SK-N-SH (cell line): ENCODE data around the gene ACIN1. TPM values are rescaled to one million over a fixed set of nuclear protein-coding genes. Genes with fewer than 3 reads are reported as not detected.

Source experiments
- CTCF ChIA-PET: fragments of 300-600, 350-600 bp; formaldehyde crosslinking; extraction: SDS; loops from one replicate; lab custom pipeline; 2021; lab: Yijun Ruan, JAX
- POLR2A ChIA-PET: fragments of 350-600 bp; sonication (Branson Sonifier 250); formaldehyde crosslinking; extraction: SDS; loops from one replicate; lab custom pipeline; 2020; ENCODE audit warnings: antibody characterized with exemption, inconsistent platforms; lab: Yijun Ruan, JAX
- DNase-seq: peaks from one replicate; pipeline ENCODE4 v3.0.0; 2012
- H2AFZ ChIP-seq: fragments of 200-600 bp; sonication (generic); 2 replicates; pipeline ENCODE4 v1.8.1; 2016; ENCODE audit warnings: antibody characterized with exemption, mild to moderate bottlenecking, low read depth
- H3F3A ChIP-seq: fragments of 200-600 bp; sonication (generic); replicated peaks from 2 replicates; pipeline ENCODE3; 2016; ENCODE audit warnings: antibody characterized with exemption, mild to moderate bottlenecking; ENCODE audit not compliant: insufficient read depth
- H3K27ac ChIP-seq, 2 experiments: fragments of 200-500 bp in 1 of 2; fragments of 200-600 bp in 1 of 2; sonication (Bioruptor generic) in 1 of 2; sonication (generic), shearing (Covaris generic) in 1 of 2; 2 replicates each; pipeline versions ENCODE4 v1.5.1 to v1.6.1; 2014 to 2016; ENCODE audit warnings: low read depth in 2 of 2, inconsistent platforms in 1 of 2, low read length in 1 of 2, mild to moderate bottlenecking in 1 of 2, mixed read lengths in 1 of 2
- H3K27me3 ChIP-seq: fragments of 200-600 bp; sonication (generic), shearing (Covaris generic); 2 replicates; pipeline ENCODE4 v1.6.1; 2016; ENCODE audit warnings: mixed run types; ENCODE audit not compliant: insufficient read depth
- H3K36me3 ChIP-seq, 2 experiments: fragments of 200-500 bp in 1 of 2; fragments of 200-600 bp in 1 of 2; sonication (Bioruptor generic) in 1 of 2; sonication (generic) in 1 of 2; replicated peaks in 1 of 2; 2 replicates each; pipeline versions ENCODE3 to v1.5.1; 2014 to 2016; ENCODE audit warnings: low read length in 1 of 2, mild to moderate bottlenecking in 1 of 2; ENCODE audit not compliant: insufficient read depth in 2 of 2, control insufficient read depth in 1 of 2
- H3K4me1 ChIP-seq, 2 experiments: fragments of 200-500 bp in 1 of 2; fragments of 200-600 bp in 1 of 2; sonication (Bioruptor generic) in 1 of 2; sonication (generic), shearing (Covaris generic) in 1 of 2; 2 replicates each; pipeline versions ENCODE4 v1.5.1 to v1.6.1; 2014 to 2016; ENCODE audit warnings: low read depth in 1 of 2, low read length in 1 of 2, mixed run types in 1 of 2; ENCODE audit not compliant: insufficient read depth in 2 of 2, control insufficient read depth in 1 of 2
- H3K4me2 ChIP-seq: fragments of 200-600 bp; sonication (generic), shearing (Covaris generic); 2 replicates; pipeline ENCODE4 v1.6.1; 2017; ENCODE audit warnings: mixed run types
- H3K4me3 ChIP-seq, 2 experiments: fragments of 200-500 bp in 1 of 2; fragments of 200-600 bp in 1 of 2; sonication (Bioruptor generic) in 1 of 2; sonication (generic), shearing (Covaris generic) in 1 of 2; 2 replicates each; pipeline versions ENCODE4 v1.5.1 to v1.8.1; 2014 to 2016; ENCODE audit warnings: low read depth in 2 of 2, inconsistent platforms in 1 of 2, low read length in 1 of 2, mild to moderate bottlenecking in 1 of 2, mixed read lengths in 1 of 2, moderate library complexity in 1 of 2
- H3K79me2 ChIP-seq: fragments of 200-600 bp; sonication (generic); 2 replicates; pipeline ENCODE4 v1.8.1; 2017; ENCODE audit warnings: mild to moderate bottlenecking; ENCODE audit not compliant: insufficient read depth
- H3K9ac ChIP-seq: fragments of 200-600 bp; sonication (generic); 2 replicates; pipeline ENCODE4 v1.6.1; 2017; ENCODE audit warnings: mixed run types
- H3K9me2 ChIP-seq: fragments of 200-600 bp; sonication (generic); 2 replicates; pipeline ENCODE4 v1.6.1; 2017; ENCODE audit warnings: mixed run types
- H3K9me3 ChIP-seq: fragments of 200-600 bp; sonication (generic); 2 replicates; pipeline ENCODE4 v1.6.1; 2017; ENCODE audit warnings: mixed run types, mild to moderate bottlenecking, moderate library complexity
- H4K20me1 ChIP-seq: fragments of 200-600 bp; sonication (generic); 2 replicates; pipeline ENCODE4 v1.6.1; 2017; ENCODE audit warnings: mild to moderate bottlenecking, mixed run types; ENCODE audit not compliant: insufficient read depth
- CHD2 ChIP-seq: fragments of 150-350 bp; IDR thresholded peaks from 2 replicates; pipeline ENCODE4 v1.6.1; 2018; ENCODE audit warnings: low read length; ENCODE audit not compliant: partially characterized antibody
- ELF1 ChIP-seq: IDR thresholded peaks from 2 replicates; pipeline ENCODE4 v1.4.0; 2012
- EZH2phosphoT487 ChIP-seq: fragments of 200-600 bp; sonication (generic); IDR thresholded peaks from 2 replicates; pipeline ENCODE4 v1.6.1; 2017; ENCODE audit warnings: low read depth, mixed run types, mild to moderate bottlenecking, antibody characterized with exemption, moderate library complexity, borderline replicate concordance
- FOSL2 ChIP-seq: IDR thresholded peaks from 2 replicates; pipeline ENCODE4 v1.4.0; 2012; ENCODE audit warnings: low read depth, mild to moderate bottlenecking, moderate library complexity, borderline replicate concordance
- GABPA ChIP-seq: IDR thresholded peaks from 2 replicates; pipeline ENCODE4 v1.4.0; 2012; ENCODE audit warnings: low read depth, mild to moderate bottlenecking
- JUND ChIP-seq: IDR thresholded peaks from 2 replicates; pipeline ENCODE4 v1.4.0; 2012
- MAX ChIP-seq: IDR thresholded peaks from 2 replicates; pipeline ENCODE4 v1.4.0; 2012; ENCODE audit warnings: low read depth
- POLR2AphosphoS5 ChIP-seq: IDR thresholded peaks from 2 replicates; pipeline ENCODE4 v1.6.1; 2012; ENCODE audit warnings: low read depth, low read length
- RAD21 ChIP-seq: IDR thresholded peaks from 2 replicates; pipeline ENCODE4 v1.6.1; 2012; ENCODE audit warnings: mild to moderate bottlenecking, low read length
- REST ChIP-seq: IDR thresholded peaks from 2 replicates; pipeline ENCODE4 v1.6.1; 2012; ENCODE audit warnings: mild to moderate bottlenecking, low read depth, low read length, moderate library complexity
- RFX5 ChIP-seq: IDR thresholded peaks from 2 replicates; pipeline ENCODE4 v1.6.1; 2012; ENCODE audit warnings: mild to moderate bottlenecking, improper control_type of control experiment, low read length
- SIN3A ChIP-seq: IDR thresholded peaks from 2 replicates; pipeline ENCODE4 v1.6.1; 2012; ENCODE audit warnings: low read depth, mild to moderate bottlenecking, low read length, moderate library complexity, borderline replicate concordance
- TAF1 ChIP-seq: IDR thresholded peaks from 2 replicates; pipeline ENCODE4 v1.6.1; 2012; ENCODE audit warnings: low read depth, mild to moderate bottlenecking, low read length, moderate library complexity, borderline replicate concordance
- TEAD4 ChIP-seq: IDR thresholded peaks from 2 replicates; pipeline ENCODE4 v1.4.0; 2012; ENCODE audit warnings: mild to moderate bottlenecking, borderline replicate concordance; ENCODE audit not compliant: insufficient read depth
- USF1 ChIP-seq: IDR thresholded peaks from 2 replicates; pipeline ENCODE4 v1.4.0; 2012; ENCODE audit warnings: low read depth, borderline replicate concordance
- USF2 ChIP-seq: fragments of 150-350 bp; IDR thresholded peaks from 2 replicates; pipeline ENCODE4 v1.6.1; 2017; ENCODE audit warnings: antibody characterized with exemption, low read length, low read depth, borderline replicate concordance
- WGBS: methylation state at CpG from one replicate; pipeline ENCODE4 v1.1.6; 2017; ENCODE audit warnings: low lambda C conversion rate; 5-methylcytosine and 5-hydroxymethylcytosine counted together
- polyA plus RNA-seq, 3 experiments: library from polyadenylated mRNA; depleted of rRNA; stranded (reverse); fragments of >200 nt; gene quantifications; 2 replicates each; pipeline ENCODE4 v1.2.3, GENCODE V29; 2012
- TF ChIP-seq, protein P1 (sequence below): fragments of 200-600 bp; sonication (generic); IDR thresholded peaks from 2 replicates; pipeline ENCODE4 v1.6.1; 2017; ENCODE audit warnings: antibody characterized with exemption, mild to moderate bottlenecking, moderate library complexity

The ACIN1 gene
- polyA plus RNA-seq, 1 of the 3 experiments (the other 2 are of a cell fraction): 159 TPM

GRCh38 chr14:23047751-23048693 lies 46.9 kb downstream of the ACIN1 start:
- Histone ChIP-seq H3K4me2 (no peak overlapping the region), H3K4me1 (peaks cover 0 to 11% of the 10 kb centered on the region in 2 experiments; a peak in 1 of 4 replicates), H3K79me2 (no peaks in the 10 kb centered on the region), H3F3A (peaks cover 7% of the 10 kb centered on the region), H3K27ac (no peak overlapping the region), H4K20me1 (no peaks in the 10 kb centered on the region), H2AFZ (no peak overlapping the region), H3K9ac (no peak overlapping the region), H3K9me2 (no peaks in the 10 kb centered on the region), H3K36me3 (peaks cover 0 to 5% of the 10 kb centered on the region in 2 experiments), H3K27me3 (no peaks in the 10 kb centered on the region), H3K4me3 (no peak overlapping the region), H3K9me3 (no peaks in the 10 kb centered on the region)
- 96% methylated on average over 52 of the region's 85 CpGs for WGBS
- ChIA-PET POLR2A (interaction anchor here (1.0 kb wide), 1 partner anchor 42 kb away, joined by 3 read pairs; no protein-coding TSS in a partner anchor), CTCF (interaction anchor here (1.5 to 33.1 kb wide), 3 partner anchors 9 to 60 kb away, joined by 5 to 1566 read pairs (median 10); partner anchors contain the start of gene AJUBA)
- DNase-seq: no peak
- TF ChIP-seq ELF1 (no peak), EZH2phosphoT487 (no peak), RFX5 (no peak), FOSL2 (no peak), SIN3A (no peak), TAF1 (no peak), MAX (no peak), JUND (no peak), REST (no peak), USF2 (no peak), RAD21 (no peak), TEAD4 (no peak), GABPA (no peak), USF1 (no peak), CHD2 (no peak), POLR2AphosphoS5 (no peak)
- TF ChIP-seq, protein P1, sequence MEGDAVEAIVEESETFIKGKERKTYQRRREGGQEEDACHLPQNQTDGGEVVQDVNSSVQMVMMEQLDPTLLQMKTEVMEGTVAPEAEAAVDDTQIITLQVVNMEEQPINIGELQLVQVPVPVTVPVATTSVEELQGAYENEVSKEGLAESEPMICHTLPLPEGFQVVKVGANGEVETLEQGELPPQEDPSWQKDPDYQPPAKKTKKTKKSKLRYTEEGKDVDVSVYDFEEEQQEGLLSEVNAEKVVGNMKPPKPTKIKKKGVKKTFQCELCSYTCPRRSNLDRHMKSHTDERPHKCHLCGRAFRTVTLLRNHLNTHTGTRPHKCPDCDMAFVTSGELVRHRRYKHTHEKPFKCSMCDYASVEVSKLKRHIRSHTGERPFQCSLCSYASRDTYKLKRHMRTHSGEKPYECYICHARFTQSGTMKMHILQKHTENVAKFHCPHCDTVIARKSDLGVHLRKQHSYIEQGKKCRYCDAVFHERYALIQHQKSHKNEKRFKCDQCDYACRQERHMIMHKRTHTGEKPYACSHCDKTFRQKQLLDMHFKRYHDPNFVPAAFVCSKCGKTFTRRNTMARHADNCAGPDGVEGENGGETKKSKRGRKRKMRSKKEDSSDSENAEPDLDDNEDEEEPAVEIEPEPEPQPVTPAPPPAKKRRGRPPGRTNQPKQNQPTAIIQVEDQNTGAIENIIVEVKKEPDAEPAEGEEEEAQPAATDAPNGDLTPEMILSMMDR: no peak
